RPMI7951 (cell line): ENCODE measurements around the gene FBLN1. TPM values are rescaled to one million over a fixed set of nuclear protein-coding genes. Genes with fewer than 3 reads are reported as not detected.
"Not testable (repeated sequence)": the region's sequence is repeated elsewhere in the genome, so short reads cannot be mapped to it uniquely, and the experiment has no call there.

Experiments
- DNase-seq: peaks from one replicate; pipeline ENCODE4 v3.0.0-alpha.2; 2012; ENCODE audit warnings: low read depth
- total RNA-seq: library from RNA; depleted of rRNA; stranded (reverse); fragments of >200 nt; shearing (Covaris generic); gene quantifications from 2 replicates; pipeline ENCODE4 v1.2.3, GENCODE V29; 2014

Gene FBLN1
- total RNA-seq, 1 experiment from 2014 or later = 1.7 TPM

DNA sequence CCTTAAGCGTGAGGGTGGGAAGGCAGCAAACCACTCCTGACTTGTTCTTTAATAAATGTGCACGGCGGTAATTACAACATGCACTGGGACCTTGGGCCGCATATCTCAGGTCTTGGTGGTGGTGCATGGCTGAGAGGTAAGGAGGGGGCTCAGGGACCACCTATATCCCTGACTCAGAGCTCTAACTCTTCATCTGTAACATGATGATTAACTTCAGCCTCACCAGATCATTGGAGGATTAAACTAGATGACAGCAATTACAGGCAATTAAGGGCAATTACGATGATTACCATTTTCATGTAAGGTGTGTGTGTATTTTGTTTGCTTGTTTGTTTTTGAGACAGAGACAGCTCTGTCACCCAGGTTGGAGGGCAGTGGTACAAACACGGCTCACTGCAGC, 45.0 kb downstream of the FBLN1 start:
- DNase-seq = no peak

DNA sequence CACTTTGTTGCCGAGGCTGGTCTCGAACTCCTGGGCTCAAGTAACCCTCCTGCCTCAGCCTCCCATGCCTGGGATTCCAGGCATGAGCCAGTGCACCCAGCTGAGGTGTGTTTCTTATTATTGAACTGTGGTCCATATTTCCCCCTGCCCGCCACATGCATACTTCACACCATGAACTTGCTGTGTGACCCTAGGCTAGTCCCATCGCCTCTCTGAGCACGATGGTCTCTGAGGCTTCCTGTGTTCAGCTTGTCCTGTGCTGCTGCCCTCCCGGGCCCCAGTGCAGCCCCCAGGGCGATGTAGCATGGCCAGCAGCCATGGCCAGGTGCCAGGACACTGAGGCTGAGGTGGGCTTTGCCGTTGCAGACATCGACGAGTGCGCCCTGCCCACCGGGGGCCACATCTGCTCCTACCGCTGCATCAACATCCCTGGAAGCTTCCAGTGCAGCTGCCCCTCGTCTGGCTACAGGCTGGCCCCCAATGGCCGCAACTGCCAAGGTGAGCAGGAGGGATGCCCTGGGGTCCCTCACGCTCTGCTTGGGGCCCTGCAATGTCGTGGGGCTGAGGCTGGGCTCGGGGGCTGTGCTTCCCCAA, 45.7 kb downstream of the FBLN1 start:
- no peak for DNase-seq

GRCh38 chr22:45548991-45549761, 46.5 kb downstream of the FBLN1 start:
- peak; percentile 79 for DNase-seq

GRCh38 chr22:45549762-45550378, 47.2 kb downstream of the FBLN1 start:
- no peak for DNase-seq

DNA sequence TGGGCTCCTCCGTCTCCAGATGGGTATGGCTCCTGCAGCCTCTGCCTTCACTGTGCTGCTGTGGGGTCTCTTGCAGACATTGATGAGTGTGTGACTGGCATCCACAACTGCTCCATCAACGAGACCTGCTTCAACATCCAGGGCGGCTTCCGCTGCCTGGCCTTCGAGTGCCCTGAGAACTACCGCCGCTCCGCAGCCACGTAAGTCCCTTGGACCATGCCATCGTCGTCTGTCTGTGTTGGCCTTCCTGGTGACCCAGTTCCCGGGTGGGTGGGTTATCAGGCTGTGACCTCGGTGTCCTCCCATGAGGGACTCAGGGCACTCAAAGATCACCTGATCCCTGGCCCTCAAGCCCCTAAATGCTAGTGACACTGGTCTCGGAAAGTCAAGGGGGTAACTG, 47.7 kb downstream of the FBLN1 start:
- DNase-seq = no peak

DNA sequence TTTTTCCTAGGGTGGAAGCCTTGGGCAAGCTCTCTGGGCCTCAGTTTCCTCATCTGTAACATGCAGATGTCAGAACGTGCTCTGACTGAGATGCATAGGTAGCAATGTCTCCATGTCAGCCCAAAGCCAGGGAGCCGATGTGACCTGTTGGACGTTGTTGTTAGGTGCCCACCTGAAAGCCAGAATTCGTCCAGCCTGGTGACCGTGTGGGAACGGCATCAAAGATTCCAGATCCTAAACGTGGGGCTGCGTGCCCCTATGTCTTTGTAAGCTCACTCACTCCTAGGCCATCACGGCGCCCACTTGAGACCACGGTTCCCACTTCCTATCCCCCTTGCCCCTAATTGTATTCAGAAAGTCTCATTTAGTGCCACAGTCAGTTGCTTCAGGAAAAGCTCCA, 48.2 kb downstream of the FBLN1 start:
- no peak for DNase-seq

DNA sequence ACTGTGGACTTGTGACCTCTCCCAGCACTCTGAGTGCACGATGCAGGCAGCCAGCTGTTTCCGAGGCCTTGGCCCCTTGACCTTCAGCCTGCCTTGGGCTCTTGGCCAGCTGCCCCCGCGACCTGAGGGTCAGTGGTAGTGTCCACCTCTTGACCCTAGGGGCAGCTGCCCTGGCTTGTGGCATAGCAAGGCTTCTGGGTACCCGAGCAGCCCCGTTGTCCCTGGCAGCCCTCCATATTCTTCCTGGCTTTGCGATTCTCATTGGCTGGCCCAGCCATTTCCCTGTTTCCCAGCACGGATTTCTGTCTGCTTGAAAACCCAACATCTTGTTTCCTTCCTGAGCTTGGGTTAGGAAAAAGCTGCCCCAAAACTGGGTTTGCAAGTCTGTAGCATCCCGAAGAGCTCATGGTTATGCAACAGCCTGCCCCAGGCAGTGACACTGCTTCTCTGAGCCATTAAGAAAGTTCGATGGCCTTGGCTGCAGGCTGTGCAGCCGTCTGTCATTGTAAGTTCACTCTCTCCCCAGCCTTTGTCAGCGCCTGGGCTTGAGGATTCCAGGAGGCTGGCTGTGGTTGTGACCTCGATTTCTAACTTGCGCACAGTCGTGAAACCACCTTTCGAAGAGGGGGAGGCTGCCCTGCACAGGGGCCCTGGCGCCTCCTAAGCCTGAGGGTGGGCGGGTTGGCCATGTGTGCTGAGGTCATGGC, 48.8 kb downstream of the FBLN1 start:
- DNase-seq = peak; percentile 43

- no peak for DNase-seq
Measured at GRCh38 chr22:45552017-45552411, 49.3 kb downstream of the FBLN1 start.

GRCh38 chr22:45552580-45553350, 50.1 kb downstream of the FBLN1 start:
- peak; percentile 92 for DNase-seq

- peak; percentile 72 for DNase-seq
Measured at GRCh38 chr22:45553351-45554039, 50.8 kb downstream of the FBLN1 start.

GRCh38 chr22:45554040-45554406, 51.3 kb downstream of the FBLN1 start:
- DNase-seq = no peak

- DNase-seq = no peak
Measured at GRCh38 chr22:45554861-45555260, 52.2 kb downstream of the FBLN1 start.

DNA sequence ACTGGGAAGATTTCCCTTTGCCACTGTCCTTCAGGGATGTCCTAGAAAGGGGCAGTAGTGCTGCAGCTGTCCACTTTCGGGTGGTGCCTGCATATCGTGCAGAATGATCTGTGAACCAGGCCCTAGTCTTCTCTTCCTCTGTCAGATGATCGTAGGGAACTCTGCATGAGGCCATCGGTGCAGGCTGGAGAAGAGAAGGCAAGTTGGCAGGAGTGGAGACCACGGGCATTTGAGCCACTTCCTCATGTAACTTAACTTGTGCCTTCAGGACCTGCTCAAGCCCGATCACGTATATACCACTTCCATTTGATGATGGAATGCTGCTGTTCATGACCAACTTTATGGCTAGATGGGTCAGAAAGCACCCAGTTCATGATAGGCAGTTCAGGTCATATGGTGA, 55.2 kb downstream of the FBLN1 start:
- DNase-seq = not testable (repeated sequence)

- not testable (repeated sequence) for DNase-seq
Measured at GRCh38 chr22:45560092-45560491, 57.4 kb downstream of the FBLN1 start.

- not testable (repeated sequence) for DNase-seq
Measured at GRCh38 chr22:45560761-45561160, 58.1 kb downstream of the FBLN1 start.

GRCh38 chr22:45562102-45562501, 59.4 kb downstream of the FBLN1 start:
- no peak for DNase-seq

GRCh38 chr22:45562537-45563361, 60.1 kb downstream of the FBLN1 start:
- no peak for DNase-seq

DNA sequence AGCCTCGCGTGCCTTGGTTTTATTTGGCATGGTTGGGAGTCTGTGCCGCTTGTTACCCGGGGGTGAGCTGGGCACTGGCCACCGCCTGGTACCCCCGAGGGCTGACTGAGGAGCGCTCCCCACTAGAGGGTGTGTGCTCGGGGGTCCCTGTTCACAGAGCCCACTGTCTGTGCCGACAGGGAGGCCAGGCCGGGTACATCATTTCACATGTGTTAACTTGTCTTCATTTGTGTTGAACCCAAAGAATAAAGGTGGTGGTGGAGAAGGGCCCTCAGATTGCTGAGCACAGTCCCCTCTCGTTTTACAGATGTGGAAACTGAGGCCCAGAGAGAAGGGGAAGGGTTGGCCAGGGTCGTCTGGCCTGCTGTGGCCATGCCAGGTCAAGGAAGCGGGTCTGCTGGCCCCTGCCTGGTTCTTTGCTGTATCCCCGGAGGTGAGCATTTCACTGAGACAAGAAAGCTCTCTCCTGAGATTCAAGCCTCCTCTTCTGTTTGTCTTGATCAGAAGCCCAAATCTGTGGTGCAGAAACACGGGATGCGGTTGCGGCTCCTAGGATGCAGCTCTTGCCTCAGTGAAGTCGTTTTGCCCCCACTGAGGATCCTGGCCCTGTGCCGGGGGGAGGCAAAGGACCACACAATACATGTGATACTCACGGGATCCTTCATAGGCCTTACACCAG, 60.8 kb downstream of the FBLN1 start:
- no peak for DNase-seq

DNA sequence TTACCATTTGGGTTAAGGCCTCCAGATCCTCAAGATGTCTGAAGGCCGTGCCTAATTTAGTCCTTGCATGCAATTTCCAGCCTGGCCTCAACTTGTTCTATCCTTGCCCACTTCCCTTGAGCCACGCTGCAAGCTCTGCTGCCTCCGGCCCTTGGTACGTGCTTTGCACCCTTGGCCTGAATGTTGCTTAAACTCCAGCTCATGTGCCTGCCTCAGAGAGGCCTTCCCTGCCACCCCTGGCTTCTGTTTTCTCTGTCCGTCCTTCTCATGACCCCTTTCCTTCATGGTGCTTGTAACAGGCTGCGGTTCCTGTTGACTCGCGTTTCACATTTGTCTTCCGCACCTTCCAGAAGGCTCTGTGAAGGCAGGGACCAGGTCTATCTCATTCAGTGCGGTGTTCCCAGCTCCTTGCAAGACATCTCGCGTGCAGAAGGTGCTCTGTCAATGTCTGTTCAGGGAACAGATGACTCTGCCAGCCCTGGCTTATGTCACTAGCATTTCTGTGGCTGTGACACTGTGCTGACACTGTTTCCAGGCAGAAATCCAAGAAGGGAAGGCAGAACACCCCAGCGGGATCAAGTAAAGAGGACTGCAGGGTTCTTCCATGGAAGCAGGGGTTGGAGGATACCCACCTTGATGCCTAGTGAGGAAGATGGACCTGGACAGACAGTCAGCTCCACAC, 61.8 kb downstream of the FBLN1 start:
- DNase-seq = no peak
